ENCODE results near the gene USP33. TPM values are rescaled to one million over a fixed set of nuclear protein-coding genes. Genes with fewer than 3 reads are reported as not detected.

USP33 gene
- total and polyA plus RNA-seq, 9 of the 15 experiments (the other 6 are each of a cell fraction or from before 2014, with no cell fraction given): 22.4 to 83.5 (median 44.7) TPM

DNA sequence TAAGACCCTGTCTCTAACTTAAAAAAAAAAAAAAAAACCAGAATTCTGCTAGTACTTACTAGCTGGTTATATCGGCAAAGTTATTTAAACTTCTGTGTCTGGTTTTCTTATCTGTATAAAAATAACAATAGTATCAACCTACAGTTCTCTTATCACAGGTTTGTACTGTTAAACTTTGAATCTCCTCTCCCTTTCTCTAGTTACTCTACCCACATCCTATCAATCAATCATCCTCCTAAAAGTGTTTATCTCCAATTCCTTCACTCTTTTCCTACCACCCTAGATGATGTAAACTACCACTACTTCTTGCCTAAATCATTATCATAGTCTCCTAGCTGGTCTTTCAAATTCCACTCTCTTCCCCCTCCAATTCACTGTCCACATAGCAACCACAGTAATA lies 27.6 kb downstream of the USP33 start (continued):
- TF ChIP-seq CEBPG (CRISPR knock-in tag; IDR thresholded peaks at IDR 0.05) (no peak), CEBPG (tag; conservative IDR thresholded peaks at IDR 0.05 in 1 of 2, IDR thresholded peaks at IDR 0.05 in 1 of 2) (peak in 1 of 2 experiments; percentile 44; a peak in 2 of 4 replicates), SRSF3 (IDR thresholded peaks at IDR 0.05; ENCODE audit: insufficient read depth, low read length) (no peak), PCBP1 (IDR thresholded peaks at IDR 0.05; ENCODE audit: low read depth, low read length, poor library complexity, severe bottlenecking) (no peak), GABPA (tag; conservative IDR thresholded peaks at IDR 0.05; ENCODE audit: low read depth) (no peak), ZNF431 (CRISPR knock-in tag; IDR thresholded peaks at IDR 0.05) (no peak), ETV1 (tag; conservative IDR thresholded peaks at IDR 0.05; ENCODE audit: low read depth) (no peak), MEF2D (tag; conservative IDR thresholded peaks at IDR 0.05; ENCODE audit: low read depth) (no peak), ZSCAN32 (CRISPR knock-in tag; IDR thresholded peaks at IDR 0.05) (no peak), ZNF146 (CRISPR knock-in tag; IDR thresholded peaks at IDR 0.05; ENCODE audit: unreplicated experiment) (no peak), ZC3H11A (IDR thresholded peaks at IDR 0.05; ENCODE audit: low read depth, low read length) (no peak), JUNB (CRISPR knock-in tag; conservative IDR thresholded peaks at IDR 0.05) (no peak), TAF7 (tag; IDR thresholded peaks at IDR 0.05) (no peak), PHF21A (IDR thresholded peaks at IDR 0.05; ENCODE audit: borderline replicate concordance, low read depth) (no peak), BMI1 (IDR thresholded peaks at IDR 0.05; ENCODE audit: low read length) (no peak)
- TF ChIP-seq, protein P1, sequence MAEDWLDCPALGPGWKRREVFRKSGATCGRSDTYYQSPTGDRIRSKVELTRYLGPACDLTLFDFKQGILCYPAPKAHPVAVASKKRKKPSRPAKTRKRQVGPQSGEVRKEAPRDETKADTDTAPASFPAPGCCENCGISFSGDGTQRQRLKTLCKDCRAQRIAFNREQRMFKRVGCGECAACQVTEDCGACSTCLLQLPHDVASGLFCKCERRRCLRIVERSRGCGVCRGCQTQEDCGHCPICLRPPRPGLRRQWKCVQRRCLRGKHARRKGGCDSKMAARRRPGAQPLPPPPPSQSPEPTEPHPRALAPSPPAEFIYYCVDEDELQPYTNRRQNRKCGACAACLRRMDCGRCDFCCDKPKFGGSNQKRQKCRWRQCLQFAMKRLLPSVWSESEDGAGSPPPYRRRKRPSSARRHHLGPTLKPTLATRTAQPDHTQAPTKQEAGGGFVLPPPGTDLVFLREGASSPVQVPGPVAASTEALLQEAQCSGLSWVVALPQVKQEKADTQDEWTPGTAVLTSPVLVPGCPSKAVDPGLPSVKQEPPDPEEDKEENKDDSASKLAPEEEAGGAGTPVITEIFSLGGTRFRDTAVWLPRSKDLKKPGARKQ (CRISPR knock-in tag; IDR thresholded peaks at IDR 0.05): no peak
